ENCODE measurements around the gene IFNA1. TPM values are rescaled to one million over a fixed set of nuclear protein-coding genes. Genes with fewer than 3 reads are reported as not detected.
"Not testable (repeated sequence)": the region's sequence is repeated elsewhere in the genome, so short reads cannot be mapped to it uniquely, and the experiment has no call there.

Gene IFNA1
- total RNA-seq, 2 donors from 2014 or later = not detected

GRCh38 chr9:21432672-21433425 lies 7.4 kb upstream of the IFNA1 start:
- H3K27ac Mint-ChIP-seq = no peak overlapping the region
- no peak for ATAC-seq
- no peaks in the 10 kb centered on the region for H3K9me3 Mint-ChIP-seq
- DNase-seq (ENCODE audit: low spot score in 2 of 2) = no peak
- no peaks in the 10 kb centered on the region for H3K36me3 Mint-ChIP-seq

- peak in 1 of 2 donors; percentile 49 for DNase-seq (ENCODE audit: low spot score in 2 of 2)
- Mint-ChIP-seq H3K27ac (no peak overlapping the region), H3K9me3 (no peaks in the 10 kb centered on the region), H3K36me3 (no peaks in the 10 kb centered on the region)
- no peak for ATAC-seq
Measured at GRCh38 chr9:21434202-21435014, 5.8 kb upstream of the IFNA1 start.

GRCh38 chr9:21435015-21435383 lies 5.2 kb upstream of the IFNA1 start:
- DNase-seq (ENCODE audit: low spot score in 2 of 2); H3K27ac Mint-ChIP-seq; H3K36me3 Mint-ChIP-seq; H3K9me3 Mint-ChIP-seq; ATAC-seq: not testable (repeated sequence)

GRCh38 chr9:21443849-21444625 lies 3.8 kb downstream of the IFNA1 start:
- Mint-ChIP-seq H3K36me3 (peaks cover 0 to 5% of the 10 kb centered on the region in 2 donors), H3K9me3 (no peaks in the 10 kb centered on the region), H3K27ac (peak overlapping the region in 1 of 2 donors; percentile 28)
- ATAC-seq (peak; percentile 39 to 72), DNase-seq (ENCODE audit: low spot score in 2 of 2) (no peak)

DNA sequence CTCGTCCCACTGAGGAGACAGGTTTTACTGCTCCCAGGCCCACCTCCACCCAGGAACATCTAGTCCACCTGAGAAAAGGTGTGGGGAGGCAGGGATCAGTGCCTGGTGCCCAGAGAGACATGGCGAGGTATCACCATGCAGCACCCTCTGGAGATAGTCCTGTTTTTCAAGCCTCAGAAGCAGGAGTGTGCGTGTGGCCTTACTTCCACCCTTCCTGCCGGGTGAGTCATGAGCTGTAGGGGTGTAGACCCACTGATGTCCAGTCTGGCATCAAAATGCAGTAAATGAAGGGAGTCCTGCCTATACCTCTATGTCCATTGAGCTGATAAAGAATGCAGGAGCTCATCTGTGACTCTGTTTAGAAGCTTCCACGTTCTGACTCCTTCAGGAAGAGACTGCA lies 9.1 kb downstream of the IFNA1 start:
- not testable (repeated sequence) for DNase-seq (ENCODE audit: low spot score in 2 of 2); H3K27ac Mint-ChIP-seq; H3K36me3 Mint-ChIP-seq; H3K9me3 Mint-ChIP-seq; ATAC-seq

- Mint-ChIP-seq H3K9me3 (no peaks in the 10 kb centered on the region), H3K27ac (no peak overlapping the region), H3K36me3 (no peaks in the 10 kb centered on the region)
- DNase-seq (ENCODE audit: low spot score in 2 of 2) (no peak), ATAC-seq (no peak)
Measured at GRCh38 chr9:21450733-21451394, 10.6 kb downstream of the IFNA1 start.

DNA sequence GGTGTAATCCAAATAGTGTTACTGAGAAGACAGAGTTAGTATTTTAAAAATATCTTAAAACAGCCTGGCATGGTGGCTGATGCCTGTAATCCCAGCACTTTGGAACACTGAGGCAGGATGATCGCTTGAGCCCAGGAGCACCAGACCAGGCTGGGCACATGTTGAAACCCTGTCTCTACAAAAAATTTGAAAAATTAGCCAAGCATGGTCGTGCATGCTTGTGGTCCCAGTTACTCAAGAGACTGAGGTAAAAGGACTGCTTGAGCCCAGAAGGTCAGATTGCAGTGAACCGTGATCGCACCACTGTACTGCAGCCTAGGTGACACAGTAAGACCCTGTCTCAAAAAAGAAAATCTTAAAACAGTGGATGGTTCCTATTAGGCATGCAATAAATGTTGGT lies 12.4 kb downstream of the IFNA1 start:
- ATAC-seq = no peak
- no peaks in the 10 kb centered on the region for H3K9me3 Mint-ChIP-seq

GRCh38 chr9:21454149-21454548 lies 13.9 kb downstream of the IFNA1 start:
- Mint-ChIP-seq H3K9me3 (no peaks in the 10 kb centered on the region), H3K27ac (peak overlapping the region in 1 of 2 donors; percentile 44), H3K36me3 (no peaks in the 10 kb centered on the region)
- no peak for DNase-seq (ENCODE audit: low spot score in 2 of 2)
- ATAC-seq = no peak

More for the DNA sequence above, 12.4 kb downstream of the IFNA1 start:
- Mint-ChIP-seq H3K27ac (no peak overlapping the region), H3K36me3 (no peaks in the 10 kb centered on the region)
- no peak for DNase-seq (ENCODE audit: low spot score in 2 of 2)

DNA sequence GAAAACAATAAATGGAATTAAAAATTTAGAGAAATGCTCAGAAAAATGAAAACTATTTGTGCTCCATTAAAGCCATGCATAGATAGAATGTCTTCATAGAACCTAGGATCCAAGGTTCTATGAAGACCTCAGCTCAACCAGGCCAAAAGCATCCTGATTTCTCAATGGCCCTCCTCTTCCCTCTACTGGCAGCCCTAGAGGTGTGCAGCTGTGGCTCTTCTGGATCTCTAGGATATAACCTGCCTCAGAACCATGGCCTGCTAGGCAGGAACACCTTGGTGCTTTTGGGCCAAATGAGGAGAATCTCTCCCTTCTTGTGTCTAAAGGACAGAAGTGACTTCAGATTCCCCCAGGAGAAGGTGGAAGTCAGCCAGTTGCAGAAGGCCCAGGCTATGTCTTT lies 15.1 kb downstream of the IFNA1 start:
- Mint-ChIP-seq H3K36me3 (no peaks in the 10 kb centered on the region), H3K27ac (no peak overlapping the region), H3K9me3 (no peaks in the 10 kb centered on the region)
- DNase-seq (ENCODE audit: low spot score in 2 of 2) = no peak
- ATAC-seq = peak; percentile 40 to 82

DNA sequence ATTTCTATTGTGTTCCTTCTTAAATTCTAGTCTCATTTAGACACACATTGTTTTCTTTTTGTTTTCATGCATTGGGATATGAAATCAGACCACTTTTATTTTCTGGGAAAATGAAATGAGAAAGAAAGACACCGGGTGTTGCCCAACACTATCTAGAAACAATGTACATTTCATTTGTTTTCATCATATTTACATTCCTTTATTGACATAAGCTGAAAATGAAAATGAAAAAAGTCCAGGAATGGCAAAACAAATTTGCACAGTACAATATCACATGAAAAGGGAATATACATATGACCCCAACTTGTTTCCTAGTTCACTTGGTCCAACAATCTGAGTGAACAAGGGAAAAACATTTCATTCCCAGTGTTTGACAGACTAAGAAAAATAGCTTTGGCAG lies 21.1 kb downstream of the IFNA1 start:
- no peak overlapping the region for H3K27ac Mint-ChIP-seq
- no peak for DNase-seq (ENCODE audit: low spot score in 2 of 2)
- H3K36me3 Mint-ChIP-seq = peaks cover 0 to 11% of the 10 kb centered on the region in 2 donors
- ATAC-seq = no peak
- peaks cover 3 to 6% of the 10 kb centered on the region in 2 donors for H3K9me3 Mint-ChIP-seq

DNA sequence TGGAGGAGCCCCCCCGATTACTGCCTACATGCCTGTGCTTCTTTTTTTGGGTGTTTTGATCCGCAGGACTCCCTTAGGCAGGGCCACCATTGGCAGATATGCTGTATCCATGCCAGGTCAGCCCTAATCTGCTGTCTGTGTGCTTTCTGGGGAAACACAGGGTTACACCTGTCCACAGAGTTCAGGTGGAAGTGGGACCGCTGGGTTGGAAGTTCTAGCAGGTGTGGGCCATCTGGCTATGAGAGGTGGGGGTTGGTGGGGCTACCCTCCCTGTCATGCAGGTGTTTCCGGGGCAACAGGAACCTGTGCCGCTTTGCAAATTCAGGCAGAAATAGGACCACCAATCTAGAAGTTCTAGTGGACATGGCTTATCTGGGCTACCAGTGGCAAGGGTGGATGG lies 24.9 kb downstream of the IFNA1 start:
- Mint-ChIP-seq H3K27ac (no peak overlapping the region), H3K36me3 (peaks cover 0 to 11% of the 10 kb centered on the region in 2 donors), H3K9me3 (peaks cover 3 to 6% of the 10 kb centered on the region in 2 donors)
- no peak for DNase-seq (ENCODE audit: low spot score in 2 of 2)
- no peak for ATAC-seq

GRCh38 chr9:21465859-21466518 lies 25.8 kb downstream of the IFNA1 start:
- Mint-ChIP-seq H3K27ac (no peak overlapping the region), H3K36me3 (peaks cover 0 to 11% of the 10 kb centered on the region in 2 donors), H3K9me3 (peaks cover 3 to 6% of the 10 kb centered on the region in 2 donors)
- ATAC-seq = peak; percentile 54 to 69
- peak in 1 of 2 donors; percentile 25 for DNase-seq (ENCODE audit: low spot score in 2 of 2)

- no peak for DNase-seq (ENCODE audit: low spot score in 2 of 2)
- H3K27ac Mint-ChIP-seq = no peak overlapping the region
Measured at GRCh38 chr9:21470126-21470525, 29.9 kb downstream of the IFNA1 start.

DNA sequence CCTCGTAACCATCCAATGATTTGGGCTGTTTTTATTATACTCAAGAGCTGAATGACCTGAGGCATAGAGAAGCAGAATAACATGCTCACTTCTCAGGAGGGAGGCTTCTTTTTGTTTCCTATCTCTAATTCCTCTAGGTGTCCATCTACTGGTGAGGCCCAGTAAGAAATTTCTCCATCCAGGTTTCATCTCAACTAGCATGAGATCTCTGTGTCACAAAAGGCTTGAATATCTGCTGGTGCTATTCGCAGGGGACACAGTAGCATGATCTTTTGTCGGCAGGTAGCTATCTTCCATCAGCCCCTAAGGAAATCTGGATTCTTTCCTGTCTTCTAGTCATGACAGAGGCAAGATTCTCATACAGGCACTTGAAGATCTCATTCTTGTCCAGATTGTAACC lies 33.0 kb downstream of the IFNA1 start:
- DNase-seq (ENCODE audit: low spot score in 2 of 2) (no peak), ATAC-seq (no peak)
- Mint-ChIP-seq H3K9me3 (no peaks in the 10 kb centered on the region), H3K27ac (no peak overlapping the region), H3K36me3 (no peaks in the 10 kb centered on the region)

More at GRCh38 chr9:21470126-21470525, 29.9 kb downstream of the IFNA1 start:
- Mint-ChIP-seq H3K9me3 (no peaks in the 10 kb centered on the region), H3K36me3 (no peaks in the 10 kb centered on the region)
- no peak for ATAC-seq

DNA sequence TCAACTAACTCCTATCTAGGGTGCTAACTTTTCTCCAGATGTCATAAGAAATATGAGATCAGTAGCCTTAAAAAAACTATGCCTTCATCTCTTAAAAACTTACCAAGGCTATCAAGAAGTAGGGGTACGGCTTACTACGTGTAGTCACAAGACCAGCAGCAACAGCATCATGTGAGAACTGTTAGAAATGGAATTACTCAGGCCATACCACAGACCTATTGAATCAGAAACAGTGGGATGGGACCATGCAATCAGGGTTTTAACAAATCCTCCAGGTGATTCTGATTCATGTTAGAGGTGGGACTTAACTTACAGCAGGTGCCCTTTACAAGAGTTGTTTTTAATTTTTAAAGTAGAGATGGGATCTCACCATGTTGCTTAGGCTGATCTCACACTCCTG lies 37.2 kb downstream of the IFNA1 start:
- H3K27ac Mint-ChIP-seq = no peak overlapping the region
- no peaks in the 10 kb centered on the region for H3K9me3 Mint-ChIP-seq
- DNase-seq (ENCODE audit: low spot score in 2 of 2) (no peak), ATAC-seq (peak; percentile 55 to 91)
- H3K36me3 Mint-ChIP-seq = no peaks in the 10 kb centered on the region

- Mint-ChIP-seq H3K9me3 (peaks cover 0 to 2% of the 10 kb centered on the region in 2 donors), H3K27ac (no peak overlapping the region), H3K36me3 (no peaks in the 10 kb centered on the region)
- DNase-seq (ENCODE audit: low spot score in 2 of 2) (no peak), ATAC-seq (no peak)
Measured at GRCh38 chr9:21479152-21479702, 39.0 kb downstream of the IFNA1 start.

Measured in activated naive CD4-positive, alpha-beta T cell treated with anti-CD3 and anti-CD28 coated beads, Interleukin-2, amount 50 U/mL, for 72 hours (primary cell).